Measurements from ENCODE around the gene CALD1.

The CALD1 gene

DNA sequence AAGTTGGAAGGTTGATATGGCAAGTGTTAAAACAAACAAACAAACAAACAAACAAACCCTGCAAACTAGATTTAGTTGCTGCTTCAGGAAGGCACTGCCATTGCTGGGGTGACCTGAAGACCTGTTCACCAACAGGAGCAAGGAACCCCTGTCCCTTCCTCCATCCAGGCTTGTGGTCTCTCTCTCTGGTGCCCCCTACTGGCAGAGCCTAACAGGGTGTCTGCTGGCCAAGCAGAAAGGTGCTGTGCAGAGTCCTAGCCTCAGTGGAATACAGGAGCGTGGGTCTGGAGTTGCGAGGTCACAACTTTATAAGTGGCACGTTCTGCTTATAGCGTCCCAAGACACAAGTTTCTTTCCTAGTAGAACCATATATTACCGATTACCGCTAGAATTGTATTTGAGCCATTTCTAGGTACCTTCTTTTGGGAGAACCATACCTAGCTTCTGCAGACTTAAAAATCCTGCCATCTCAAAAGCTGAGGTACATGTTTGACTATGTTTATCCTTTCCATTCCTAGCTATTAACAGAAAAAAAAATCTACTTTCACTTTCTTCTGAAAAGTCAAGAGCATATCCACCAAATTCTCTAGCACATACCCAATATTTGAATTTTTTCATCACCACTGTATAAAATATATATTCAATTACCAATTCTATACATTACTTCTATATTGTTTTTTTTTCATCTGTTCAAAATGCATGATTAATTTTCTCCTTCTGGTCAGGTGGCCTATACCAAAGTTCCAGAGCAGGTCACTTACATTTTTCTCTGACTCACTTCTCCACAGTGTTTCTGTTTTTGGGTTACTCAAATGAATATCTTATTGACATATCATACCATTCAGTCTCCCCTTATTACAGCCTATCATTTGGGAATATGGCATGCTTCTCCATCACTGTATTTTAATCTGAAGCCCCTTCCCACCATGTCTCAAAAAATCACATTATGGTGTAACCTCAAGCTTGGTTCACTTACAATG, 29.1 kb upstream of the CALD1 start:
- TF ChIP-seq, protein P1, sequence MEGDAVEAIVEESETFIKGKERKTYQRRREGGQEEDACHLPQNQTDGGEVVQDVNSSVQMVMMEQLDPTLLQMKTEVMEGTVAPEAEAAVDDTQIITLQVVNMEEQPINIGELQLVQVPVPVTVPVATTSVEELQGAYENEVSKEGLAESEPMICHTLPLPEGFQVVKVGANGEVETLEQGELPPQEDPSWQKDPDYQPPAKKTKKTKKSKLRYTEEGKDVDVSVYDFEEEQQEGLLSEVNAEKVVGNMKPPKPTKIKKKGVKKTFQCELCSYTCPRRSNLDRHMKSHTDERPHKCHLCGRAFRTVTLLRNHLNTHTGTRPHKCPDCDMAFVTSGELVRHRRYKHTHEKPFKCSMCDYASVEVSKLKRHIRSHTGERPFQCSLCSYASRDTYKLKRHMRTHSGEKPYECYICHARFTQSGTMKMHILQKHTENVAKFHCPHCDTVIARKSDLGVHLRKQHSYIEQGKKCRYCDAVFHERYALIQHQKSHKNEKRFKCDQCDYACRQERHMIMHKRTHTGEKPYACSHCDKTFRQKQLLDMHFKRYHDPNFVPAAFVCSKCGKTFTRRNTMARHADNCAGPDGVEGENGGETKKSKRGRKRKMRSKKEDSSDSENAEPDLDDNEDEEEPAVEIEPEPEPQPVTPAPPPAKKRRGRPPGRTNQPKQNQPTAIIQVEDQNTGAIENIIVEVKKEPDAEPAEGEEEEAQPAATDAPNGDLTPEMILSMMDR (IDR thresholded peaks at IDR 0.05; ENCODE audit: extremely low read depth, missing control alignments), result peak; percentile 78
- peak; percentile 60 for DNase-seq (ENCODE audit: low spot score)

DNA sequence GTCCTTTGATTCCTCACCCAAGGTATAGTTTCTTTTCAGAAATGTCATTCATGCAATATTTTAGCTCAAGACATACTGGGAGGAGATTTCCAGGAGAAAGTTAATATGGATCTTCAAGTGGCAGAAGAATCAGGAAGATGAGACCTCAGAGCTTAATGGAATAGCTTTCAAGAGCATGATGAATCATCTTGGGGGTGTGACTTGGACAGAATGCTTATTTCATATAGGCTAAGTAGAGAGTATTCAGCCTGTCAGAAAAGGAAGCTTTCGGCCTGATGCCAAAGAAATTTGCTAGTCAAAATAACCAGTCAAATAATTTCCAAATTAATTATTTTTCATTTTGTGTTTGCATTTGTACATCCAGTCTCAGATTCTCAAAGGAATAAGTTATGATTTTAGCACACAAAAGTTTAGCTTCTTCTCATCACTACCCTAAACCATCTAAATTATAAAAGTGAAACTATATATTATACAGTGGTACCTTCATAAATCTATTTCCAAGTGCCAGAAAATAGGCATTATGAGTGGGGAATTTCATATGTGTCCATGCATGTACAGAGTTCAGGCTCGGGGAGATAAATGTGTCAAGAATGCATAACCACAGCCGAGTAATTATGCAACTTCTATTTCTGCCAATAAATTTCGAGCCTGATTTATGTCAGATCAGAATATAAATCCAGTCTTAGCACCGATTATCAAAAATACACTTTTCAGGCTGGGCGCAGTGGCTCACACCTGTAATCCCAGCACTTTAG, 27.3 kb upstream of the CALD1 start:
- no peak for DNase-seq (ENCODE audit: low spot score)
- TF ChIP-seq, protein P1 (IDR thresholded peaks at IDR 0.05; ENCODE audit: extremely low read depth, missing control alignments), result no peak

GRCh38 chr7:134755422-134756022, 23.9 kb upstream of the CALD1 start:
- no peak for DNase-seq (ENCODE audit: low spot score)
- TF ChIP-seq, protein P1 (IDR thresholded peaks at IDR 0.05; ENCODE audit: extremely low read depth, missing control alignments), result peak; percentile 27

GRCh38 chr7:134757938-134758337, 21.5 kb upstream of the CALD1 start:
- no peak for DNase-seq (ENCODE audit: low spot score)
- TF ChIP-seq, protein P1 (IDR thresholded peaks at IDR 0.05; ENCODE audit: extremely low read depth, missing control alignments), result no peak

DNA sequence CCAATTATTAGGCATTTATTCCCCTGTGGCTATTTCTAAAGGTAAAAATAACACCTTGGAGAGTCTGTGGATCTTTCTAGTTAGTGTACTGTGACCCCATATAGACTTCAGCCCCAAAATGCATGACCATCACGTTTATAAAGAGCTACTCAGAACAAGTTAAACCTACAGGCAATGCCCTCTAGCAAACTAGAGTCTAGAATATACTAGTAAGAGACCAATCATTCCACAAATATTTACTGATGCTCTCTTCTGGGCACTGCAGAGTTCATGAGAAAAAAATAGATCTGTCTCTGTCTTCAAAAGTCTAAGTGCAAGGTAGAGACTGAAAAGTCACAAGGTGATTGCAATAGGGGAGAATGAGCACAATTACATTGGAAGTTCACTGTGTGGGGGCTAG, 20.5 kb upstream of the CALD1 start:
- no peak for DNase-seq (ENCODE audit: low spot score)
- TF ChIP-seq, protein P1 (IDR thresholded peaks at IDR 0.05; ENCODE audit: extremely low read depth, missing control alignments), result no peak

DNA sequence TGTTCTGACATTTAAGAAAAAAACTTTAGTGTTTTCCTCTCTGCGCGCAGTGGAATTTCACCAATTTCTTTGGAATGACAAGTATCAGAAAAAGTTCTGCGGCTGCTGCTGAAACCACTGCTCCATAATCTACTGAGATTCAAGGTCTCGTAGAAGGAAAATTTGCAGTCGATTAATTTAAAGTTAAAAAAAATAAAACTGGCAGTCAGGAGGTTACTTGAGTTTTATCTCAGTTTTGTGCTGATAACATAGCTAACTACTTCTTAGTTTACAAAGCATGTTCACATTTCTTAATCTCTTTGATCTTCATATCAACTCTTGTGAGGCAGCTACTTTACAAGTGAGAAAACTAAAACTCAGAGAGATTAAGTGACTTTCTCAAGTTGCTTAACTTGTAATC, 18.2 kb upstream of the CALD1 start:
- no peak for DNase-seq (ENCODE audit: low spot score)
- TF ChIP-seq, protein P1 (IDR thresholded peaks at IDR 0.05; ENCODE audit: extremely low read depth, missing control alignments), result no peak

Data from GM20000 (cell line).